GM23248 (cell line): Measurements from ENCODE around the gene MASTL. TPM values are rescaled to one million over a fixed set of nuclear protein-coding genes. Genes with fewer than 3 reads are reported as not detected.

ENCODE experiments used
- DNase-seq: peaks from one replicate; pipeline ENCODE4 v3.0.0-alpha.2; 2015
- H2AFZ ChIP-seq: fragments of 200-600 bp; sonication (generic); 2 replicates; pipeline ENCODE4 v1.6.1; 2016; ENCODE audit warnings: antibody characterized with exemption
- H3F3A ChIP-seq: fragments of 200-600 bp; sonication (generic); 2 replicates; pipeline ENCODE4 v1.6.1; 2016; ENCODE audit warnings: mild to moderate bottlenecking, antibody characterized with exemption, mixed run types; ENCODE audit not compliant: insufficient read depth
- H3K27ac ChIP-seq: fragments of 200-600 bp; sonication (generic); 2 replicates; pipeline ENCODE4 v1.5.1; 2016; ENCODE audit warnings: mild to moderate bottlenecking
- H3K27me3 ChIP-seq: fragments of 200-600 bp; sonication (generic); replicated peaks from 2 replicates; pipeline ENCODE4 v1.6.1; 2016; ENCODE audit warnings: mild to moderate bottlenecking; ENCODE audit not compliant: insufficient read depth
- H3K36me3 ChIP-seq: fragments of 200-600 bp; sonication (generic); 2 replicates; pipeline ENCODE4 v1.6.1; 2016; ENCODE audit warnings: low read depth, mild to moderate bottlenecking
- H3K4me1 ChIP-seq: fragments of 200-600 bp; sonication (generic); 2 replicates; pipeline ENCODE4 v1.6.1; 2016; ENCODE audit warnings: mild to moderate bottlenecking; ENCODE audit not compliant: insufficient read depth
- H3K4me2 ChIP-seq: fragments of 200-600 bp; sonication (generic); one replicate; pipeline ENCODE4 v1.6.1; 2016; ENCODE audit warnings: mild to moderate bottlenecking; ENCODE audit not compliant: unreplicated experiment
- H3K4me3 ChIP-seq: fragments of 200-600 bp; sonication (generic); 2 replicates; pipeline ENCODE4 v1.5.1; 2016; ENCODE audit warnings: mild to moderate bottlenecking
- H3K79me2 ChIP-seq: fragments of 200-600 bp; sonication (generic); 2 replicates; pipeline ENCODE4 v1.6.1; 2016; ENCODE audit warnings: mild to moderate bottlenecking; ENCODE audit not compliant: insufficient read depth
- H3K9ac ChIP-seq: fragments of 200-600 bp; sonication (generic); 2 replicates; pipeline ENCODE4 v1.6.1; 2016; ENCODE audit warnings: mild to moderate bottlenecking
- H3K9me2 ChIP-seq: fragments of 200-600 bp; sonication (generic); 2 replicates; pipeline ENCODE4 v1.6.1; 2016; ENCODE audit warnings: mixed run types, mild to moderate bottlenecking, moderate library complexity; ENCODE audit not compliant: insufficient read depth
- H3K9me3 ChIP-seq: fragments of 200-600 bp; sonication (generic); one replicate; pipeline ENCODE4 v1.6.1; 2017; ENCODE audit warnings: low read depth
- H4K20me1 ChIP-seq: fragments of 200-600 bp; sonication (generic); 2 replicates; pipeline ENCODE4 v1.6.0; 2016; ENCODE audit not compliant: insufficient read depth
- EZH2 ChIP-seq: fragments of 200-600 bp; sonication (generic); IDR thresholded peaks from 2 replicates; pipeline ENCODE4 v1.6.1; 2018; ENCODE audit warnings: antibody characterized with exemption, mild to moderate bottlenecking; ENCODE audit not compliant: insufficient read depth, poor library complexity, severe bottlenecking
- EZH2phosphoT487 ChIP-seq: fragments of 200-600 bp; sonication (generic); IDR thresholded peaks from 2 replicates; pipeline ENCODE4 v1.6.1; 2018; ENCODE audit warnings: antibody characterized with exemption, moderate library complexity, mild to moderate bottlenecking, low read depth; ENCODE audit not compliant: insufficient read depth
- WGBS, 2 experiments: methylation state at CpG; one replicate each; pipeline ENCODE4 v1.1.6; 2015 to 2017; ENCODE audit warnings: low lambda C conversion rate in 2 of 2, low coverage in 1 of 2; ENCODE audit errors: missing lambda C conversion rate in 2 of 2; 5-methylcytosine and 5-hydroxymethylcytosine counted together
- in situ Hi-C: fragments of 300-500 bp; cut with MboI; formaldehyde crosslinking; loops from 2 replicates; pipeline ENCODE4 v1.15.0; 2020
- polyA plus RNA-seq: library from polyadenylated mRNA; unstranded; fragments of >200 nt; fragmentation: Nextera tagmentation; extraction: Ambion mirVana; gene quantifications from 2 replicates; pipeline ENCODE4 v1.2.1, GENCODE V29; 2016
- total RNA-seq: library from RNA; depleted of rRNA; stranded (reverse); fragments of >200 nt; shearing (Covaris generic); gene quantifications from 2 replicates; pipeline ENCODE4 v1.2.3, GENCODE V29; 2014

MASTL gene
- total and polyA plus RNA-seq, 2 experiments from 2014 or later = 7.4 to 8.6 TPM

- in situ Hi-C loops = no loop called here
- H3K79me2 ChIP-seq = no peaks in the 10 kb centered on the region
- H3K9ac ChIP-seq = no peak overlapping the region
- H3K27ac ChIP-seq = no peak overlapping the region
- TF ChIP-seq EZH2 = no peak
- H3K36me3 ChIP-seq = peaks cover 40% of the 10 kb centered on the region
- H4K20me1 ChIP-seq = no peaks in the 10 kb centered on the region
- no peak overlapping the region for H3K4me2 ChIP-seq
- no peaks in the 10 kb centered on the region for H3F3A ChIP-seq
- no peak overlapping the region for H3K4me3 ChIP-seq
- DNase-seq = no peak
- WGBS, 2 experiments = 96 to 97% methylated on average over 4 of the region's 4 CpGs
- no peaks in the 10 kb centered on the region for H3K4me1 ChIP-seq
- H3K9me2 ChIP-seq = no peaks in the 10 kb centered on the region
- H2AFZ ChIP-seq = no peak overlapping the region
- no peaks in the 10 kb centered on the region for H3K27me3 ChIP-seq
- H3K9me3 ChIP-seq = no peaks in the 10 kb centered on the region
Observed at GRCh38 chr10:27169849-27170248, 14.7 kb downstream of the MASTL start.

DNA sequence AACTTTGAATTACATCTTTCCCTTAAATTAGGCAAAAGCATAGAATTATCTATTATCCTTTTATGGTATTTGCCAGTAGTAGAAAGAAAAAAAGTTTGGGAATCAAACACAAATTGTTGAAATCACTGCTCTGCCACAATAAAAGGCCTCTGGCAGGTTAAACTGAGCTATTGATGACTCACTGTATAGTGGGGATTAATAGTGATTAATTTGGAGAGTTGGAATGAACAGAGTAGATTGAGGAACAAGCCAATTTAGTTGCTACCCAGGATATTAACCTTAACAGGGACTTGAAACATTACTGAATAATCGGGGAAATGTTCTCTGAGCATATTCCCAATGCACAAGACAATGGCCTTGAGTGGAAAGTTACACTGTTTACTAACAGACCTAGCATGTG is 33.1 kb downstream of the MASTL start:
- Histone ChIP-seq H3K9me3 (no peaks in the 10 kb centered on the region), H3K4me3 (no peak overlapping the region), H3K27me3 (no peaks in the 10 kb centered on the region), H3K79me2 (no peaks in the 10 kb centered on the region), H4K20me1 (no peaks in the 10 kb centered on the region), H3K9ac (no peak overlapping the region), H2AFZ (no peak overlapping the region), H3K9me2 (no peaks in the 10 kb centered on the region), H3F3A (peaks cover 5% of the 10 kb centered on the region; the same call in 1 of the 2 replicates), H3K27ac (no peak overlapping the region), H3K4me1 (peaks cover 9% of the 10 kb centered on the region), H3K4me2 (no peak overlapping the region), H3K36me3 (0 out of 2 replicates have a peak, but pooled peaks cover 6% of the 10 kb centered on the region)
- in situ Hi-C loops = no loop called here
- 92 to 100% methylated on average over 1 of the region's 1 CpG for WGBS, 2 experiments
- TF ChIP-seq EZH2phosphoT487 = no peak
- no peak for TF ChIP-seq EZH2
- no peak for DNase-seq

DNA sequence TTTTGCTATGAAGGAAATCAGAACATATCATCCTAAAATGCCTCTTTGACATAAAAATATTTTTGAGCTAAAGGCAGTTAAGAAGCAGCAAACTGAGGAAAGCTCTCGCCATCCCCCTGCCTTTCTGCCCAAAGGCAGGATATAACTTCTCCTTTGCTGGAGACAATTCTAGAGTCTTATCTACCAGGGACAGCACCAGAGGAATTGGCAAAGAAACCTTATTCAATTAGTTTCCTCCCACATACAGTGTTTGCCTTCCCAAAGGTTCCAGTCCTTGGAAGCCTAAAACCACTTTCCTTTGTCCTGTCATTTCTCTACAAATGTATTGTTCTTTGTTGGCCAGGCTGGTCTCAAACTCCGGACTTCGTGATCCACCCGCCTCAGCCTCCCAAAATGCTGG is 33.7 kb downstream of the MASTL start:
- no peaks in the 10 kb centered on the region for H3K9me2 ChIP-seq
- H3K4me3 ChIP-seq = no peak overlapping the region
- DNase-seq = no peak
- H3K9me3 ChIP-seq = no peaks in the 10 kb centered on the region
- TF ChIP-seq EZH2phosphoT487 (no peak), EZH2 (no peak)
- no peaks in the 10 kb centered on the region for H3K79me2 ChIP-seq
- peaks cover 5% of the 10 kb centered on the region; the same call in 1 of the 2 replicates for H3F3A ChIP-seq
- H3K9ac ChIP-seq = no peak overlapping the region
- no peak overlapping the region for H3K4me2 ChIP-seq
- peaks cover 9% of the 10 kb centered on the region for H3K4me1 ChIP-seq
- no peak overlapping the region for H2AFZ ChIP-seq
- no peaks in the 10 kb centered on the region for H4K20me1 ChIP-seq
- WGBS, 2 experiments = 93 to 95% methylated on average over 4 of the region's 4 CpGs
- no peak overlapping the region for H3K27ac ChIP-seq
- H3K36me3 ChIP-seq = 0 out of 2 replicates have a peak, but pooled peaks cover 6% of the 10 kb centered on the region
- in situ Hi-C loops = no loop called here
- no peaks in the 10 kb centered on the region for H3K27me3 ChIP-seq

DNA sequence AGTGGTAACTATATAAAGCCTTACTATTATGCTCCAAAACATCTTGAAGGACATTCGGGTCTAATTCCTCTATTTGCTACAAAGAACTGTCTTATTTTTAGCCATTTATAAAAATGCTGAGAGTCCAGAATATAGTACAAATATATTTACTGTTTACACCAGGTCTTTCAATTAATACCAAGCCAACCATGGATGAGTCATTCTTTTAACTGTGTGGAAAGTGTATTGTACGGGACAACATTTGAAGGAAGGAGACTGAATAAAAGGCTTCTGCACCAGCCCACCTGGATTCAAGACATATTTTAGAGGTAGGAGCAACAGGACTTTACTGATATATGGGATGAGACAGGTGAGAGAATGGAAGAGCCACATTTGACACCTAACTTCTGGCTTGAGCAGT is 35.4 kb downstream of the MASTL start:
- H3K36me3 ChIP-seq = 0 out of 2 replicates have a peak, but pooled peaks cover 6% of the 10 kb centered on the region
- peak; percentile 11 for DNase-seq

DNA sequence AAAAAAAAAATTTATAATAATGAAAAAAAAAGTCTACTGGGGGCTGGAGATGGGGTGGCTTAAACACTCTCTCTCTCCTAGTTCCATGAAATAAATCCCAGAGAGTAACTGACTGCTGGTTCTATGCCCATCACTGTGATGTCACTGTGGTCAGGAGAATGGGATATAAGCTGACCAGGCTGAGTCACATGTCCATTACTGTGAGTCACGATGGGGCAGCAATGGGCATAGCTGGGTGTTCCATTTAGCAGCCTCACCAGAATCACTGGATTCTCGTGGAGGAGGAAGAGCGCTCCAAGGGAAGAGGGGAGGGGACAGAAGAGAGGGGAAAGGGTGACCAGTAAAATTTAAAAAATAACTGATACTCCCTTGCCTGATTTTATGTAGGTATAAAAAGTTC is 37.1 kb downstream of the MASTL start:
- no peaks in the 10 kb centered on the region for H3K27me3 ChIP-seq
- no peak overlapping the region for H3K4me2 ChIP-seq
- peak overlapping the region; percentile 13; the same call in 1 of the 2 replicates for H3K27ac ChIP-seq
- H3K9ac ChIP-seq = no peak overlapping the region
- peaks cover 3% of the 10 kb centered on the region; the same call in 1 of the 2 replicates for H3K36me3 ChIP-seq
- in situ Hi-C loops = no loop called here
- no peaks in the 10 kb centered on the region for H4K20me1 ChIP-seq
- DNase-seq = peak; percentile 96
- peaks cover 9% of the 10 kb centered on the region for H3K4me1 ChIP-seq
- no peaks in the 10 kb centered on the region for H3K9me2 ChIP-seq
- H2AFZ ChIP-seq = no peak overlapping the region
- WGBS, 2 experiments = 37 to 42% methylated on average over 3 of the region's 3 CpGs
- TF ChIP-seq EZH2 (no peak), EZH2phosphoT487 (no peak)
- H3K4me3 ChIP-seq = no peak overlapping the region
- no peaks in the 10 kb centered on the region for H3K79me2 ChIP-seq
- H3F3A ChIP-seq = peaks cover 5% of the 10 kb centered on the region; the same call in 1 of the 2 replicates
- no peaks in the 10 kb centered on the region for H3K9me3 ChIP-seq

More for the DNA sequence above, 35.4 kb downstream of the MASTL start:
- no peak overlapping the region for H3K4me2 ChIP-seq
- no peaks in the 10 kb centered on the region for H4K20me1 ChIP-seq
- no peak overlapping the region for H3K27ac ChIP-seq
- in situ Hi-C loops = no loop called here
- no peaks in the 10 kb centered on the region for H3K9me2 ChIP-seq
- no peak overlapping the region for H2AFZ ChIP-seq
- H3F3A ChIP-seq = peaks cover 5% of the 10 kb centered on the region; the same call in 1 of the 2 replicates
- no peaks in the 10 kb centered on the region for H3K9me3 ChIP-seq
- H3K4me1 ChIP-seq = peaks cover 9% of the 10 kb centered on the region
- no peaks in the 10 kb centered on the region for H3K27me3 ChIP-seq
- TF ChIP-seq EZH2 = no peak
- TF ChIP-seq EZH2phosphoT487 = no peak
- H3K4me3 ChIP-seq = no peak overlapping the region
- WGBS, 2 experiments = 63% methylated on average over 2 of the region's 2 CpGs
- H3K9ac ChIP-seq = no peak overlapping the region
- no peaks in the 10 kb centered on the region for H3K79me2 ChIP-seq
